Measurements from ENCODE around the gene RASGRP3.

- TF ChIP-seq CTCF (IDR thresholded peaks at IDR 0.05) = no peak
- no peak for TF ChIP-seq POLR2A (IDR thresholded peaks at IDR 0.05)
Measured at GRCh38 chr2:33581872-33582271, 105.4 kb downstream of the RASGRP3 start.
